Astrocyte of the cerebellum (primary cell): ENCODE results near the gene GPLD1.

Experiments
- DNase-seq: peaks from one replicate; pipeline ENCODE4 v3.0.0-alpha.2; 2011; ENCODE audit warnings: low read depth
- H3K4me3 ChIP-seq: 2 replicates; pipeline ENCODE4 v1.5.1; 2011; ENCODE audit warnings: mild to moderate bottlenecking, low read depth, low read length, moderate library complexity
- CTCF ChIP-seq: IDR thresholded peaks from 2 replicates; pipeline ENCODE4 v1.5.1; 2012; ENCODE audit warnings: low read length, low read depth, moderate library complexity, mild to moderate bottlenecking; ENCODE audit errors: missing control alignments
- in situ Hi-C: cut with HindIII; loops from 2 replicates; pipeline ENCODE4 v1.10.0; 2017; ENCODE audit warnings: low sequenced_read_pairs

The GPLD1 gene

GRCh38 chr6:24381476-24382219 lies 107.7 kb downstream of the GPLD1 start:
- no peak overlapping the region for H3K4me3 ChIP-seq
- TF ChIP-seq CTCF = no peak
- no peak for DNase-seq
- in situ Hi-C loops = no loop called here

DNA sequence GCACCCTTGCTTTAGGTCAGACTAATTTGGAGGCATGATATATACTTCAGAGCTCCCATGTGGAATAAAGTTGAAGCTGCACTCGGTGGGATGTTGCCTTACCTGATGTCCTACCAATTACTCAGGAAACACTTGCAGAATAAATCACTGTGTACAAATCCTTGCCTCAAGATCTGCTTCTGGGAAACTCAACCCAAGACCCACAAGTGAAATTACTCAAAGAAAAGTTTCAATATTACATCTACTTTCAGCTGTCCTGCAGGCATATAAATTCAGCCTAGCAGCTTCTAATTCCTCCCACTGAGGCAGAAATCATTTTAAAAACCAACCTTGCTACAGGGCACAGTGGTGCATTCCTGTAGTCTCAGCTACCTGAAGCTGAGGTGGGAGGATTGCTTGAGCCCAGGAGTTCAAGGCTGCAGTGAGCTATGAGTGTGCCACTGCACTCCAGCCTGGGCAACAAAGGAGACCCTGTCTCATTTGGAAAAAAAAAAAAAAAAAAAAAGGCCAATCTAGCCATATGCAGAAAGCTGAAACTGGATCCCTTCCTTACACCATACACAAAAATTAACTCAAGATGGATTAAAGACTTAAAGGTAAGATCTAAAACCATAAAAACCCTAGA lies 110.8 kb downstream of the GPLD1 start:
- no peak for TF ChIP-seq CTCF
- H3K4me3 ChIP-seq = no peak overlapping the region
- in situ Hi-C loops = no loop called here
- DNase-seq = no peak
